WTC11 (cell line): Measurements from ENCODE around the gene DDX25. TPM values are rescaled to one million over a fixed set of nuclear protein-coding genes. Genes with fewer than 3 reads are reported as not detected.
A peak's percentile ranks its signal among the peaks of the same experiment; 100 is the strongest.

Experiments used
- ATAC-seq: fragments of 200-7000 bp; cut with Tn5 transposase; 2 replicates; pipeline ENCODE4 v1.10.0; 2021; ENCODE audit warnings: mild to moderate bottlenecking, moderate library complexity
- CTCF ChIA-PET: fragments of 300-600 bp; sonication (Branson Sonifier 250); formaldehyde crosslinking; loops from one replicate; lab custom pipeline; 2021; ENCODE audit warnings: antibody characterized with exemption; lab: Charles Lee
- POLR2A ChIA-PET: fragments of 350-600 bp; sonication (Branson Sonifier 250); formaldehyde crosslinking; loops from one replicate; lab custom pipeline; 2021; ENCODE audit warnings: antibody characterized with exemption; lab: Charles Lee
- DNase-seq: peaks from one replicate; pipeline ENCODE4 v3.0.0; 2021; ENCODE audit warnings: low spot score
- H3K27ac Mint-ChIP-seq: 2 replicates; pipeline ENCODE4 v1.8.0; 2021; ENCODE audit warnings: mixed read lengths
- H3K27me3 Mint-ChIP-seq: 2 replicates; pipeline ENCODE4 v1.8.0; 2021; ENCODE audit warnings: low read depth, mild to moderate bottlenecking, moderate library complexity, mixed read lengths
- H3K36me3 Mint-ChIP-seq: 2 replicates; pipeline ENCODE4 v1.8.0; 2021; ENCODE audit warnings: mixed read lengths
- H3K4me1 Mint-ChIP-seq: 2 replicates; pipeline ENCODE4 v1.8.0; 2022; ENCODE audit warnings: mixed read lengths
- H3K4me3 Mint-ChIP-seq: 2 replicates; pipeline ENCODE4 v1.8.0; 2021; ENCODE audit warnings: mild to moderate bottlenecking, moderate library complexity, mixed read lengths
- H3K9me3 Mint-ChIP-seq: 2 replicates; pipeline ENCODE4 v1.8.0; 2021; ENCODE audit warnings: mixed read lengths
- ATF1 ChIP-seq: sonication (generic); formaldehyde crosslinking; IDR thresholded peaks from 2 replicates; pipeline ENCODE4 v1.8.1; 2023; ENCODE audit warnings: mild to moderate bottlenecking, moderate library complexity, missing genetic modification reagents
- ATF2 ChIP-seq: sonication (generic); formaldehyde crosslinking; IDR thresholded peaks from 2 replicates; pipeline ENCODE4 v1.8.1; 2022; ENCODE audit warnings: low read depth, missing genetic modification reagents, borderline replicate concordance
- ELF4 ChIP-seq: sonication (generic); formaldehyde crosslinking; IDR thresholded peaks from 2 replicates; pipeline ENCODE4 v1.8.1; 2022; ENCODE audit warnings: low read depth, mild to moderate bottlenecking, moderate library complexity, missing genetic modification reagents
- ERG ChIP-seq: fragments of 250-450 bp; sonication (Bioruptor Pico); IDR thresholded peaks from 2 replicates; pipeline ENCODE4 v1.8.0; 2021; ENCODE audit warnings: mild to moderate bottlenecking
- ETV6 ChIP-seq: sonication (generic); formaldehyde crosslinking; IDR thresholded peaks from 2 replicates; pipeline ENCODE4 v1.8.1; 2022; ENCODE audit warnings: mild to moderate bottlenecking, missing genetic modification reagents
- FOXJ3 ChIP-seq: sonication (generic); formaldehyde crosslinking; IDR thresholded peaks from 2 replicates; pipeline ENCODE4 v1.9.0; 2021; ENCODE audit warnings: missing genetic modification reagents, mild to moderate bottlenecking, borderline replicate concordance
- NR2C2 ChIP-seq: sonication (generic); formaldehyde crosslinking; IDR thresholded peaks from 2 replicates; pipeline ENCODE4 v1.8.0; 2022; ENCODE audit warnings: mild to moderate bottlenecking, missing genetic modification reagents
- RORB ChIP-seq: fragments of 250-450 bp; sonication (Bioruptor Pico); IDR thresholded peaks from 2 replicates; pipeline ENCODE4 v1.9.0; 2021; ENCODE audit warnings: mild to moderate bottlenecking
- SOX15 ChIP-seq: fragments of 250-450 bp; sonication (Bioruptor Pico); IDR thresholded peaks from 2 replicates; pipeline ENCODE4 v1.9.0; 2021; ENCODE audit warnings: mild to moderate bottlenecking
- TEAD4 ChIP-seq: sonication (generic); formaldehyde crosslinking; IDR thresholded peaks from 2 replicates; pipeline ENCODE4 v1.8.0; 2022; ENCODE audit warnings: mild to moderate bottlenecking, missing genetic modification reagents
- ZNF121 ChIP-seq: sonication (generic); formaldehyde crosslinking; IDR thresholded peaks from 2 replicates; pipeline ENCODE4 v1.8.0; 2023; ENCODE audit warnings: missing genetic modification reagents
- ZNF281 ChIP-seq: sonication (generic); formaldehyde crosslinking; IDR thresholded peaks from 2 replicates; pipeline ENCODE4 v1.8.0; 2023; ENCODE audit warnings: mild to moderate bottlenecking, missing genetic modification reagents
- ZNF317 ChIP-seq: sonication (generic); formaldehyde crosslinking; IDR thresholded peaks from 2 replicates; pipeline ENCODE4 v1.8.1; 2023; ENCODE audit warnings: low read depth, mild to moderate bottlenecking, moderate library complexity, missing genetic modification reagents, borderline replicate concordance
- ZNF425 ChIP-seq: fragments of 250-450 bp; sonication (Bioruptor Pico); conservative IDR thresholded peaks from 2 replicates; pipeline ENCODE4 v1.9.0; 2021; ENCODE audit warnings: mild to moderate bottlenecking
- ZNF512 ChIP-seq: sonication (generic); formaldehyde crosslinking; IDR thresholded peaks from 2 replicates; pipeline ENCODE4 v1.8.1; 2022; ENCODE audit warnings: missing genetic modification reagents, borderline replicate concordance
- total RNA-seq: library from RNA; stranded (reverse); gene quantifications from 3 replicates; pipeline ENCODE4 v1.2.3, GENCODE V29; 2021
- TF ChIP-seq, protein P1 (sequence below): fragments of 200-600 bp; IDR thresholded peaks from 2 replicates; pipeline ENCODE4 v1.8.0; 2022; ENCODE audit warnings: antibody characterized with exemption
- TF ChIP-seq, protein P2 (sequence below): sonication (generic); formaldehyde crosslinking; IDR thresholded peaks from 2 replicates; pipeline ENCODE4 v1.8.1; 2023; ENCODE audit warnings: mild to moderate bottlenecking, moderate library complexity, missing genetic modification reagents

The DDX25 gene
- total RNA-seq, 1 experiment from 2014 or later = 17.5 TPM

DNA sequence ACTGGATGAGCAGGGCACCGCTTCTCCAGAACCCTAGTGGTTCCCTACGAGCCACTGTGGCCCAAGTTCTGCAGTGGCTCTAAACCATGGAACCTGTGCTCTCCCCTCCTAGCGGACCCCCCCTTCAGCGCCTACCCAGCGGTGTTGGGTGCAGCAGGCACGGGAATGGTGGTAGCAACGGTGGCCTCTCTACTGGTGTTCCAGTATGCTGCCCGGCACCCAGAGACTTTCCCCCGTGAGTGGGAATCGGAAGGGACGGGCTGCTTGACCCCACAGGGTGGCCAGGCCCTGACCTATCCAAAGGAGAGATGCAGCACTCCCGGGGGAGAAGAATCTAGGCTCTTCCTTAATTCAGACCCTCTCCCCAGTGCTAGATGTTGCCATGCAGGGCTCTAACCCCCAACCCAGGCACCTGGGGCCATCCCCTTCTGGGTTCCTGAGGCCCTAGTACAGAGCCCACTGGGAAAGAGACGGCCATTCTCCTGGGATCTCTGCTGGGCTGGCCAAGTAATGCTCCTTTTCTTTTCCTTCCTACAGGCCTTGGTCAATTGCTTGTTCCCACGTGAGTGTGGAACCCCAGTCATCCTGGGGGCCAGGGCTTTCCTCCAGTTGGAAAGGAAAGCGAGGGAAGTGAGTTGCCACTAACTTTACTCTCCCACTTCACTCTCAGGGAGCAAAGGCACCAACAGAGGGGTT, 50.8 kb downstream of the DDX25 start:
- CTCF ChIA-PET = no interaction called here
- ATAC-seq = no peak
- no peaks in the 10 kb centered on the region for H3K9me3 Mint-ChIP-seq
- H3K4me3 Mint-ChIP-seq = no peak overlapping the region
- TF ChIP-seq, protein P1, sequence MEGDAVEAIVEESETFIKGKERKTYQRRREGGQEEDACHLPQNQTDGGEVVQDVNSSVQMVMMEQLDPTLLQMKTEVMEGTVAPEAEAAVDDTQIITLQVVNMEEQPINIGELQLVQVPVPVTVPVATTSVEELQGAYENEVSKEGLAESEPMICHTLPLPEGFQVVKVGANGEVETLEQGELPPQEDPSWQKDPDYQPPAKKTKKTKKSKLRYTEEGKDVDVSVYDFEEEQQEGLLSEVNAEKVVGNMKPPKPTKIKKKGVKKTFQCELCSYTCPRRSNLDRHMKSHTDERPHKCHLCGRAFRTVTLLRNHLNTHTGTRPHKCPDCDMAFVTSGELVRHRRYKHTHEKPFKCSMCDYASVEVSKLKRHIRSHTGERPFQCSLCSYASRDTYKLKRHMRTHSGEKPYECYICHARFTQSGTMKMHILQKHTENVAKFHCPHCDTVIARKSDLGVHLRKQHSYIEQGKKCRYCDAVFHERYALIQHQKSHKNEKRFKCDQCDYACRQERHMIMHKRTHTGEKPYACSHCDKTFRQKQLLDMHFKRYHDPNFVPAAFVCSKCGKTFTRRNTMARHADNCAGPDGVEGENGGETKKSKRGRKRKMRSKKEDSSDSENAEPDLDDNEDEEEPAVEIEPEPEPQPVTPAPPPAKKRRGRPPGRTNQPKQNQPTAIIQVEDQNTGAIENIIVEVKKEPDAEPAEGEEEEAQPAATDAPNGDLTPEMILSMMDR = no peak
- TF ChIP-seq NR2C2 = no peak
- no peak for TF ChIP-seq RORB (CRISPR knock-in tag)
- no peak for TF ChIP-seq ZNF121 (CRISPR knock-in tag)
- TF ChIP-seq ATF2 (CRISPR knock-in tag) = no peak
- TF ChIP-seq ELF4 (CRISPR knock-in tag) = no peak
- no peak for TF ChIP-seq ZNF425 (CRISPR knock-in tag)
- no peak for TF ChIP-seq ZNF281
- no peak for TF ChIP-seq TEAD4
- TF ChIP-seq, protein P2, sequence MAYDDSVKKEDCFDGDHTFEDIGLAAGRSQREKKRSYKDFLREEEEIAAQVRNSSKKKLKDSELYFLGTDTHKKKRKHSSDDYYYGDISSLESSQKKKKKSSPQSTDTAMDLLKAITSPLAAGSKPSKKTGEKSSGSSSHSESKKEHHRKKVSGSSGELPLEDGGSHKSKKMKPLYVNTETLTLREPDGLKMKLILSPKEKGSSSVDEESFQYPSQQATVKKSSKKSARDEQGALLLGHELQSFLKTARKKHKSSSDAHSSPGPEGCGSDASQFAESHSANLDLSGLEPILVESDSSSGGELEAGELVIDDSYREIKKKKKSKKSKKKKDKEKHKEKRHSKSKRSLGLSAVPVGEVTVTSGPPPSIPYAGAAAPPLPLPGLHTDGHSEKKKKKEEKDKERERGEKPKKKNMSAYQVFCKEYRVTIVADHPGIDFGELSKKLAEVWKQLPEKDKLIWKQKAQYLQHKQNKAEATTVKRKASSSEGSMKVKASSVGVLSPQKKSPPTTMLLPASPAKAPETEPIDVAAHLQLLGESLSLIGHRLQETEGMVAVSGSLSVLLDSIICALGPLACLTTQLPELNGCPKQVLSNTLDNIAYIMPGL (CRISPR knock-in tag) = no peak
- no peak for TF ChIP-seq ERG
- no peak for TF ChIP-seq SOX15
- no peak for TF ChIP-seq ZNF317 (CRISPR knock-in tag)
- no peak for TF ChIP-seq ATF1 (CRISPR knock-in tag)
- no peak for TF ChIP-seq ZNF512 (CRISPR knock-in tag)
- TF ChIP-seq FOXJ3 = no peak
- no peak for TF ChIP-seq ETV6 (CRISPR knock-in tag)
- TF ChIP-seq, all 79 proteins: peak for 0
- Mint-ChIP-seq H3K4me1 (peaks cover 8% of the 10 kb centered on the region; the same call in 1 of the 2 replicates), H3K27me3 (no peaks in the 10 kb centered on the region), H3K27ac (peak overlapping the region; percentile 32; the same call in 1 of the 2 replicates), H3K36me3 (no peaks in the 10 kb centered on the region)
- POLR2A ChIA-PET = no interaction called here
- DNase-seq = no peak
